ENCODE results near the gene C1RL.
"Not testable (repeated sequence)": the region's sequence is repeated elsewhere in the genome, so short reads cannot be mapped to it uniquely, and the experiment has no call there.

DNA sequence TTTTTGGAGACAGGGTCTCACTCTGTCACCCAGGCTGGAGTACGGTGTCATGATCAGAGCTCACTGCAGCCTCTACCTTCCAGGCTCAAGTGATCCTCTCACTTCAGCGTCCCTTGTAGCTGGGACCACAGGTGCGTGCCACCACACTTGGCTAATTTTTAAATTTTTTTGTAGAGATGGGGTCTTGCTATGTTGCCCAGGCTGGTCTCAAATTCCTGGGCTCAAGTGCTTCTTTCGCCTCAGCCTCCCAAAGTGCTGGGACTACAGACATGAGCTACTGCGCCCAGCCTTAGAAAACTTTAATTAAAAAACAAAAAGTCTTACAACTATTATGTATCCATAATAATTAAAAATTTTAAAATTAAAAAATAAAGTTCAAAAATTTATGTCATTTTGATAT lies 1.8 kb downstream of the C1RL start:
- TF ChIP-seq, protein P1, sequence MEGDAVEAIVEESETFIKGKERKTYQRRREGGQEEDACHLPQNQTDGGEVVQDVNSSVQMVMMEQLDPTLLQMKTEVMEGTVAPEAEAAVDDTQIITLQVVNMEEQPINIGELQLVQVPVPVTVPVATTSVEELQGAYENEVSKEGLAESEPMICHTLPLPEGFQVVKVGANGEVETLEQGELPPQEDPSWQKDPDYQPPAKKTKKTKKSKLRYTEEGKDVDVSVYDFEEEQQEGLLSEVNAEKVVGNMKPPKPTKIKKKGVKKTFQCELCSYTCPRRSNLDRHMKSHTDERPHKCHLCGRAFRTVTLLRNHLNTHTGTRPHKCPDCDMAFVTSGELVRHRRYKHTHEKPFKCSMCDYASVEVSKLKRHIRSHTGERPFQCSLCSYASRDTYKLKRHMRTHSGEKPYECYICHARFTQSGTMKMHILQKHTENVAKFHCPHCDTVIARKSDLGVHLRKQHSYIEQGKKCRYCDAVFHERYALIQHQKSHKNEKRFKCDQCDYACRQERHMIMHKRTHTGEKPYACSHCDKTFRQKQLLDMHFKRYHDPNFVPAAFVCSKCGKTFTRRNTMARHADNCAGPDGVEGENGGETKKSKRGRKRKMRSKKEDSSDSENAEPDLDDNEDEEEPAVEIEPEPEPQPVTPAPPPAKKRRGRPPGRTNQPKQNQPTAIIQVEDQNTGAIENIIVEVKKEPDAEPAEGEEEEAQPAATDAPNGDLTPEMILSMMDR (conservative IDR thresholded peaks at IDR 0.05): not testable (repeated sequence)
- not testable (repeated sequence) for TF ChIP-seq EZH2 (IDR thresholded peaks at IDR 0.05; ENCODE audit: low read depth)

Measured in PC-9 (cell line).